Measurements from ENCODE around the gene RAI1. TPM values are rescaled to one million over a fixed set of nuclear protein-coding genes. Genes with fewer than 3 reads are reported as not detected.

RAI1 gene
- total and polyA plus RNA-seq, 10 of the 15 experiments (the other 5 are each of a cell fraction or from before 2014, with no cell fraction given) = 0.66 to 37.7 (median 6.0) TPM

- ChIA-PET POLR2A (no interaction called here), SMC1A (ENCODE audit: uncharacterized antibody, unreplicated experiment) (no interaction called here), RAD21 (ENCODE audit: unreplicated experiment) (no interaction called here), CTCF (no interaction called here)
- Histone ChIP-seq H3K27ac (ENCODE audit: control insufficient read depth, insufficient read depth) (no peak overlapping the region), H3K27me3 (replicated peaks in 1 of 2; ENCODE audit: control insufficient read depth in 2 of 2, insufficient read depth in 2 of 2, low read length in 1 of 2) (no peaks in the 10 kb centered on the region), H4K20me1 (ENCODE audit: control insufficient read depth, insufficient read depth) (no peaks in the 10 kb centered on the region), H3K9me3 (replicated peaks; ENCODE audit: control insufficient read depth, insufficient read depth, low read length) (no peaks in the 10 kb centered on the region), H3K9ac (ENCODE audit: control insufficient read depth, insufficient read depth, low read length) (no peak overlapping the region), H3K4me2 (ENCODE audit: control insufficient read depth, insufficient read depth) (no peak overlapping the region), H3K79me2 (ENCODE audit: control insufficient read depth, insufficient read depth, low read length) (peaks cover 2% of the 10 kb centered on the region), H2AFZ (ENCODE audit: control insufficient read depth, low read depth, low read length) (no peak overlapping the region), H3K4me1 (ENCODE audit: control insufficient read depth, insufficient read depth, low read length) (peaks cover 17% of the 10 kb centered on the region), H3K4me3 (no peak overlapping the region), H3K36me3 (ENCODE audit: control insufficient read depth in 2 of 2, insufficient read depth in 2 of 2, low read length in 1 of 2) (peaks cover 0 to 12% of the 10 kb centered on the region in 2 experiments; a peak in 2 of 4 replicates)
- FAIRE-seq (no peak), DNase-seq (ENCODE audit: low read depth, low spot score) (no peak), ATAC-seq (no peak)
- in situ Hi-C loops (cut with MboI) (no loop called here), intact Hi-C loops (cut with micrococcal nuclease; ENCODE audit: unreplicated experiment) (no loop called here)
- no peak for TF ChIP-seq SIN3A (IDR thresholded peaks at IDR 0.05; ENCODE audit: low read depth, low read length)
- TF ChIP-seq IKZF1 (conservative IDR thresholded peaks at IDR 0.05) = no peak
- TF ChIP-seq HDAC6 (IDR thresholded peaks at IDR 0.05; ENCODE audit: unreplicated experiment) = no peak
- TF ChIP-seq BCL3 (IDR thresholded peaks at IDR 0.05; ENCODE audit: borderline replicate concordance, insufficient read depth, low read depth, low read length, poor library complexity, severe bottlenecking) = no peak
- no peak for TF ChIP-seq HDGF (IDR thresholded peaks at IDR 0.05)
- TF ChIP-seq MYB (IDR thresholded peaks at IDR 0.05; ENCODE audit: borderline replicate concordance, low read depth, low read length) = no peak
- TF ChIP-seq EZH2 (IDR thresholded peaks at IDR 0.05; ENCODE audit: borderline replicate concordance, control insufficient read depth, low read depth, low read length) = no peak
- no peak for TF ChIP-seq GATAD2B (conservative IDR thresholded peaks at IDR 0.05; ENCODE audit: low read depth)
- TF ChIP-seq ZNF384 (IDR thresholded peaks at IDR 0.05; ENCODE audit: borderline replicate concordance, low read depth, low read length) = no peak
- no peak for TF ChIP-seq USF2 (IDR thresholded peaks at IDR 0.05; ENCODE audit: borderline replicate concordance, low read depth, low read length)
- no peak for TF ChIP-seq ZSCAN29 (IDR thresholded peaks at IDR 0.05)
- TF ChIP-seq ELK1 (IDR thresholded peaks at IDR 0.05; ENCODE audit: low read depth, low read length) = no peak
- TF ChIP-seq FOXK2 (IDR thresholded peaks at IDR 0.05) = no peak
- WGBS (ENCODE audit: insufficient coverage, insufficient replicate concordance, low lambda C conversion rate, missing lambda C conversion rate) = 91% methylated on average over 7 of the region's 7 CpGs
- BruUV-seq (replicated peaks) = no TSS peak
Measured at GRCh38 chr17:17760350-17760749, 79.1 kb downstream of the RAI1 start.
